ENCODE measurements around the gene SMIM27. TPM values are rescaled to one million over a fixed set of nuclear protein-coding genes. Genes with fewer than 3 reads are reported as not detected.

The SMIM27 gene
- total and polyA plus RNA-seq, 2 donors (not counting 1 experiment from before 2014, with no cell fraction given), result 9.5 to 20.9 TPM

DNA sequence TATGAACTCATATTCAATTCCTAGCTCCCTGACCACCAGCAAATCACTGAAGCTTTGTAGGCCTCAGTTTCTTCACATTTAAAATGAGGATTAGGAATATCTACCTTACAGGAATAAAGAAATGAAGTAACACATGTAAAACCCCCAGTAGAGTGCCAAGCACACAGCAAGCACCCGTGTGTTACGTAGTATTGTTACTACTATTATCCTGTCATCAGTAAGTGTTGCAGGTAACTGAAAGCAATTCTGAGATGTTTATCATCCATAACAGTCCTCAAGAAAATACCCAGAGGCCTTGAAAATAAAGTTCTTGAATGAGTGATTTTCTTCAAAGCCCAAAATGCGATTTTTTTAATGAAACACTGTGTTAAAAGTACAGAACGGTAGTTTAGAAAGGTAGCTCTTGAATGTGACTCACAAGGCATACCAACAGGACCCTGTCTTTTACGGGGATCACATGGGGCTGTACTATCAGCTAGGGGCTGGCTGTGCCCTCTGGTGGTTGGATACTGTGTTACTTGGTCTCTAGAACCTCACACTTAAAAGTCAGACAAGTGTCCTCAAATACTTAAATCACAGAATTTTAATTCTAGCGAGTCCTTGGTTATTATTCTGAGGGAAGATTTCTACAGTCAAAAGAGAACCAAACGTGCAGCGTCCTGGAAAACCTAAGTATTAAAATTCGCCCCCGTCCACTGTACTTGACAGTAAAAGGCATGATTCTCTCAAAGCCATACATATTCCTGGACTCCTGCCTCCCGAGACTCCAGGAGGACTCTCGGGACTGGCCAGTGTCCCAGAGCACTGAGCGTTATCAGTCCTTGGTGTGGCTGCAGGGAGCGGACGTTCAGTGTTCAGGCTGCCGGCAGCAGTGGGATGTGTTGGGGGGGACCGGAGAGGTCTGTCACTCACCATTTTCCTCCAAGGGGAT is 20.1 kb downstream of the SMIM27 start:
- ChIA-PET POLR2A (interaction anchor here (0.9 to 2.5 kb wide), 4 partner anchors 20 to 188 kb away, joined by 5 to 10 read pairs (median 6); partner anchors contain the start of genes ACO1, RIGI, SMIM27 and TOPORS), CTCF (interaction anchor here (0.7 to 4.0 kb wide), 20 partner anchors 9 to 429 kb away, joined by 3 to 128 read pairs (median 4); partner anchors contain the start of genes ACO1, APTX, RIGI and SMIM27)
- peak overlapping the region; percentile 98 for H3K27ac Mint-ChIP-seq
- intact Hi-C loops (cut with micrococcal nuclease), result loop anchor here (5.0 kb wide), 1 partner anchor 140 kb away; no protein-coding TSS in a partner anchor
- H3K9me3 ChIP-seq (ENCODE audit: control extremely low read depth in 1 of 3, control insufficient read depth in 2 of 3, insufficient read depth in 1 of 3, low read length in 2 of 3), result no peaks in the 10 kb centered on the region
- peak overlapping the region; percentile 87 to 98 (median 94) for H3K4me3 ChIP-seq (ENCODE audit: control extremely low read depth in 1 of 5, extremely low read depth in 1 of 5, insufficient read depth in 1 of 5, low read depth in 2 of 5, low read length in 4 of 5)
- peaks cover 0 to 8% of the 10 kb centered on the region in 2 experiments for H3K36me3 ChIP-seq (replicated peaks in 1 of 2; ENCODE audit: control extremely low read depth in 1 of 2, control insufficient read depth in 1 of 2, extremely low read depth in 1 of 2, insufficient read depth in 2 of 2, low read length in 1 of 2)
- peak overlapping the region; percentile 82 to 83 for H3K27ac ChIP-seq (ENCODE audit: low read length in 2 of 2)
- H3K4me3 Mint-ChIP-seq, result peak overlapping the region; percentile 100
- DNase-seq, result peak; percentile 84
- peak; percentile 79 for ATAC-seq (ENCODE audit: low read depth)
- peaks cover 3% of the 10 kb centered on the region for H3K27me3 Mint-ChIP-seq
- H3K4me1 Mint-ChIP-seq, result peaks cover 25% of the 10 kb centered on the region
- TF ChIP-seq, protein P1, sequence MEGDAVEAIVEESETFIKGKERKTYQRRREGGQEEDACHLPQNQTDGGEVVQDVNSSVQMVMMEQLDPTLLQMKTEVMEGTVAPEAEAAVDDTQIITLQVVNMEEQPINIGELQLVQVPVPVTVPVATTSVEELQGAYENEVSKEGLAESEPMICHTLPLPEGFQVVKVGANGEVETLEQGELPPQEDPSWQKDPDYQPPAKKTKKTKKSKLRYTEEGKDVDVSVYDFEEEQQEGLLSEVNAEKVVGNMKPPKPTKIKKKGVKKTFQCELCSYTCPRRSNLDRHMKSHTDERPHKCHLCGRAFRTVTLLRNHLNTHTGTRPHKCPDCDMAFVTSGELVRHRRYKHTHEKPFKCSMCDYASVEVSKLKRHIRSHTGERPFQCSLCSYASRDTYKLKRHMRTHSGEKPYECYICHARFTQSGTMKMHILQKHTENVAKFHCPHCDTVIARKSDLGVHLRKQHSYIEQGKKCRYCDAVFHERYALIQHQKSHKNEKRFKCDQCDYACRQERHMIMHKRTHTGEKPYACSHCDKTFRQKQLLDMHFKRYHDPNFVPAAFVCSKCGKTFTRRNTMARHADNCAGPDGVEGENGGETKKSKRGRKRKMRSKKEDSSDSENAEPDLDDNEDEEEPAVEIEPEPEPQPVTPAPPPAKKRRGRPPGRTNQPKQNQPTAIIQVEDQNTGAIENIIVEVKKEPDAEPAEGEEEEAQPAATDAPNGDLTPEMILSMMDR (IDR thresholded peaks at IDR 0.05), result peak; percentile 88
- no peak for TF ChIP-seq EZH2 (IDR thresholded peaks at IDR 0.05; ENCODE audit: borderline replicate concordance, insufficient read depth, low read depth, low read length, poor library complexity, severe bottlenecking)
- H3K79me2 ChIP-seq (ENCODE audit: control insufficient read depth, insufficient read depth, low read length), result peaks cover 47% of the 10 kb centered on the region
- no peaks in the 10 kb centered on the region for H3K9me3 Mint-ChIP-seq (ENCODE audit: insufficient read depth)
- H3K4me2 ChIP-seq (replicated peaks; ENCODE audit: low read depth, low read length, poor library complexity, severe bottlenecking), result peak overlapping the region; percentile 88
- peak overlapping the region; percentile 85 for H2AFZ ChIP-seq (ENCODE audit: insufficient read depth, low read depth, low read length, poor library complexity, severe bottlenecking)
- WGBS (ENCODE audit: insufficient coverage), result 3% methylated on average over 7 of the region's 17 CpGs
- H3K4me1 ChIP-seq (ENCODE audit: control insufficient read depth in 2 of 2, insufficient read depth in 2 of 2, low read length in 2 of 2), result peaks cover 15 to 17% of the 10 kb centered on the region in 2 donors
- no peaks in the 10 kb centered on the region for H4K20me1 ChIP-seq (ENCODE audit: control insufficient read depth, insufficient read depth, low read length, poor library complexity, severe bottlenecking)
- no peaks in the 10 kb centered on the region for H3K27me3 ChIP-seq (replicated peaks in 1 of 4; ENCODE audit: control extremely low read depth in 1 of 4, control insufficient read depth in 3 of 4, insufficient read depth in 4 of 4, low read length in 3 of 4)
- H3K9ac ChIP-seq (ENCODE audit: low read length), result peak overlapping the region; percentile 87

Measured in B cell (primary cell).